Stimulated activated CD4-positive, alpha-beta T cell treated with anti-CD3 and anti-CD28 coated beads, Interleukin-4, amount 100 ng/mL, for 24 hours (primary cell): Measurements from ENCODE around the gene CTPS1.

Experiments used
- DNase-seq: peaks from one replicate; pipeline ENCODE4 v3.0.0-alpha.2; 2020

CTPS1 gene

GRCh38 chr1:40971966-40972365 is 7.5 kb upstream of the CTPS1 start:
- no peak for DNase-seq

GRCh38 chr1:40973912-40974311 is 5.6 kb upstream of the CTPS1 start:
- DNase-seq: no peak

- no peak for DNase-seq
These were observed 4.6 kb upstream of the CTPS1 start for GRCh38 chr1:40974945-40975344.

GRCh38 chr1:40976952-40977690 is 2.4 kb upstream of the CTPS1 start:
- DNase-seq: no peak

- no peak for DNase-seq
These were observed 1.8 kb upstream of the CTPS1 start for GRCh38 chr1:40977716-40978115.

GRCh38 chr1:40978886-40979240 is 633 bp upstream of the CTPS1 start:
- no peak for DNase-seq

GRCh38 chr1:40980068-40980452 is 564 bp downstream of the CTPS1 start:
- DNase-seq: no peak

- DNase-seq: peak; percentile 61
These were observed 1.1 kb downstream of the CTPS1 start for GRCh38 chr1:40980453-40981121.

GRCh38 chr1:40981691-40982448 is 2.4 kb downstream of the CTPS1 start:
- DNase-seq: no peak

- DNase-seq: no peak
These were observed 3.2 kb downstream of the CTPS1 start for GRCh38 chr1:40982721-40983120.

GRCh38 chr1:40983286-40983685 is 3.8 kb downstream of the CTPS1 start:
- DNase-seq: no peak

- DNase-seq: no peak
These were observed 4.6 kb downstream of the CTPS1 start for GRCh38 chr1:40984066-40984465.

- DNase-seq: no peak
These were observed 5.0 kb downstream of the CTPS1 start for GRCh38 chr1:40984531-40984930.

- DNase-seq: no peak
These were observed 5.7 kb downstream of the CTPS1 start for GRCh38 chr1:40985161-40985560.

- DNase-seq: no peak
These were observed 6.4 kb downstream of the CTPS1 start for GRCh38 chr1:40985875-40986274.

GRCh38 chr1:40986328-40986783 is 6.9 kb downstream of the CTPS1 start:
- DNase-seq: no peak

GRCh38 chr1:40986956-40987355 is 7.5 kb downstream of the CTPS1 start:
- DNase-seq: no peak

GRCh38 chr1:40987439-40988276 is 8.2 kb downstream of the CTPS1 start:
- no peak for DNase-seq

GRCh38 chr1:40988280-40988679 is 8.8 kb downstream of the CTPS1 start:
- DNase-seq: no peak

GRCh38 chr1:40989066-40989465 is 9.6 kb downstream of the CTPS1 start:
- DNase-seq: no peak

- DNase-seq: no peak
These were observed 17.6 kb downstream of the CTPS1 start for GRCh38 chr1:40997096-40997495.

GRCh38 chr1:40998668-40999067 is 19.2 kb downstream of the CTPS1 start:
- no peak for DNase-seq

GRCh38 chr1:41003127-41003639 is 23.7 kb downstream of the CTPS1 start:
- no peak for DNase-seq
